Neuronal stem cell (in vitro differentiated cells): ENCODE results near the gene TAOK3.
"Not testable (repeated sequence)": the region's sequence is repeated elsewhere in the genome, so short reads cannot be mapped to it uniquely, and the experiment has no call there.

Experiments used
- DNase-seq: peaks from one replicate; pipeline ENCODE4 v3.0.0-alpha.2; 2013; ENCODE audit warnings: low spot score
- H2AFZ ChIP-seq: one replicate; pipeline ENCODE4 v1.6.1; 2013; ENCODE audit warnings: mild to moderate bottlenecking, low read length, inconsistent platforms
- H2AK5ac ChIP-seq: 2 replicates; pipeline ENCODE4 v1.6.1; 2013; ENCODE audit warnings: low read depth, mild to moderate bottlenecking, inconsistent platforms, low read length, moderate library complexity, mixed read lengths
- H2BK120ac ChIP-seq: 2 replicates; pipeline ENCODE4 v1.6.1; 2013; ENCODE audit warnings: low read depth, mild to moderate bottlenecking, inconsistent platforms, low read length, moderate library complexity, mixed read lengths
- H2BK12ac ChIP-seq: one replicate; pipeline ENCODE4 v1.6.1; 2013; ENCODE audit warnings: low read length, inconsistent platforms
- H2BK15ac ChIP-seq: 2 replicates; pipeline ENCODE4 v1.6.1; 2013; ENCODE audit warnings: mild to moderate bottlenecking, low read length, inconsistent platforms, mixed read lengths
- H2BK5ac ChIP-seq: one replicate; pipeline ENCODE4 v1.6.1; 2013; ENCODE audit warnings: inconsistent platforms, mild to moderate bottlenecking, low read length, moderate library complexity
- H3K14ac ChIP-seq: one replicate; pipeline ENCODE4 v1.6.1; 2013; ENCODE audit warnings: low read length, inconsistent platforms
- H3K18ac ChIP-seq: 2 replicates; pipeline ENCODE4 v1.6.1; 2013; ENCODE audit warnings: low read length, inconsistent platforms
- H3K23ac ChIP-seq: 2 replicates; pipeline ENCODE4 v1.6.1; 2013; ENCODE audit warnings: low read depth, mild to moderate bottlenecking, mixed read lengths, low read length, inconsistent platforms; ENCODE audit not compliant: poor library complexity
- H3K27ac ChIP-seq: replicated peaks from 3 replicates; pipeline ENCODE4 v1.5.1; 2013; ENCODE audit warnings: low read length, inconsistent platforms
- H3K27me3 ChIP-seq, 3 experiments: 2 replicates each; pipeline ENCODE4 v1.6.1; 2013; ENCODE audit warnings: low read length in 3 of 3, mild to moderate bottlenecking in 2 of 3, inconsistent platforms in 1 of 3, low read depth in 1 of 3, mixed read lengths in 1 of 3, moderate library complexity in 1 of 3; ENCODE audit not compliant: control insufficient read depth in 3 of 3, insufficient read depth in 3 of 3
- H3K36me3 ChIP-seq, 2 donors: replicated peaks in 1 of 2; 2 replicates each; pipeline ENCODE4 v1.6.1; 2013; ENCODE audit warnings: low read length in 2 of 2; ENCODE audit not compliant: control insufficient read depth in 2 of 2, insufficient read depth in 2 of 2
- H3K4ac ChIP-seq: 2 replicates; pipeline ENCODE4 v1.6.1; 2013; ENCODE audit warnings: inconsistent platforms, mild to moderate bottlenecking, low read length, moderate library complexity
- H3K4me1 ChIP-seq, 2 donors: 1 replicate in 1 of 2; 2 replicates in 1 of 2; pipeline ENCODE4 v1.6.1; 2013; ENCODE audit warnings: low read length in 2 of 2, low read depth in 1 of 2; ENCODE audit not compliant: control insufficient read depth in 2 of 2, insufficient read depth in 1 of 2
- H3K4me2 ChIP-seq: one replicate; pipeline ENCODE4 v1.6.1; 2013; ENCODE audit warnings: mild to moderate bottlenecking, low read length, inconsistent platforms; ENCODE audit not compliant: insufficient read depth, poor library complexity, severe bottlenecking
- H3K4me3 ChIP-seq, 2 donors: 2 replicates each; pipeline ENCODE4 v1.5.1; 2013; ENCODE audit warnings: low read length in 2 of 2, mild to moderate bottlenecking in 2 of 2, inconsistent platforms in 1 of 2, moderate library complexity in 1 of 2
- H3K79me1 ChIP-seq: one replicate; pipeline ENCODE4 v1.6.1; 2013; ENCODE audit warnings: low read depth, mild to moderate bottlenecking, inconsistent platforms, low read length, moderate library complexity
- H3K9ac ChIP-seq: one replicate; pipeline ENCODE4 v1.6.1; 2013; ENCODE audit warnings: mild to moderate bottlenecking, low read depth, low read length, inconsistent platforms; ENCODE audit not compliant: poor library complexity
- H3K9me3 ChIP-seq, 2 donors: replicated peaks in 1 of 2; 2 replicates each; pipeline versions ENCODE3 to v1.6.1; 2013; ENCODE audit warnings: low read length in 2 of 2, mild to moderate bottlenecking in 2 of 2, inconsistent platforms in 1 of 2, low read depth in 1 of 2, mixed read lengths in 1 of 2, moderate library complexity in 1 of 2; ENCODE audit not compliant: control insufficient read depth in 2 of 2, insufficient read depth in 1 of 2
- H4K8ac ChIP-seq: one replicate; pipeline ENCODE4 v1.6.1; 2013; ENCODE audit warnings: low read depth, mild to moderate bottlenecking, inconsistent platforms, low read length, moderate library complexity
- H4K91ac ChIP-seq: one replicate; pipeline ENCODE4 v1.6.1; 2013; ENCODE audit warnings: low read length, low read depth, mild to moderate bottlenecking, inconsistent platforms; ENCODE audit not compliant: poor library complexity
- WGBS, 2 donors: extraction: QIAGEN DNeasy Blood & Tissue Kit; methylation state at CpG; one replicate each; pipeline ENCODE4 v1.1.7; 2013; ENCODE audit warnings: missing lambda C conversion rate in 2 of 2, mixed read lengths in 1 of 2; ENCODE audit not compliant: insufficient read length in 2 of 2, insufficient replicate concordance in 1 of 2; ENCODE audit errors: extremely low coverage in 2 of 2; 5-methylcytosine and 5-hydroxymethylcytosine counted together

Gene TAOK3

DNA sequence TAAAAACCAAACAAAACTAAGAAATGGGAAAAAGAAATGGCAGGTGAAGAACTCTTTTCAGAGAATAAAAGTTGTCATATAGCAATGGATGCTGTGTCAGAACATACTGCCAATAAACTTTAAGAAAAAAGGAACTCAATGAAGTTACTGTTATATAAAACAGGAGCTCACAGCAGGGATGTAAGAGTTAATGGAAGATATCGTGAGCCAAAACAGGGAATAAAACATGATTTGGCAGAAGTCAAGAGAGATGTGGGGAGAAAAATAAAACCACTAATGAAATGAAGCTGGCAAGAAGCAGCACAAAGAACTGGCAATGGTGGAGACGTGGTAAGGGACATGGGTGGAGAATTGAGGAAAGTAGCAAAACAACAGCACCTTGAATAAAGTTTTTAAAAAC, 61.0 kb downstream of the TAOK3 start:
- Histone ChIP-seq H3K14ac (no peak overlapping the region), H2AK5ac (no peak overlapping the region), H3K79me1 (no peaks in the 10 kb centered on the region), H3K9me3 (no peaks in the 10 kb centered on the region), H2BK120ac (no peak overlapping the region), H3K4me2 (no peak overlapping the region), H2BK5ac (no peak overlapping the region), H3K4me1 (no peaks in the 10 kb centered on the region), H4K91ac (no peak overlapping the region), H3K18ac (no peak overlapping the region), H3K27ac (no peak overlapping the region), H4K8ac (no peak overlapping the region), H3K23ac (no peak overlapping the region), H2AFZ (no peak overlapping the region), H3K36me3 (no peaks in the 10 kb centered on the region), H3K27me3 (no peaks in the 10 kb centered on the region), H3K4ac (no peak overlapping the region), H2BK15ac (no peak overlapping the region), H3K9ac (no peak overlapping the region), H3K4me3 (no peak overlapping the region), H2BK12ac (no peak overlapping the region)
- DNase-seq = no peak
- no CpG with 5 or more reads among the region's 2 CpGs for WGBS, 2 donors

DNA sequence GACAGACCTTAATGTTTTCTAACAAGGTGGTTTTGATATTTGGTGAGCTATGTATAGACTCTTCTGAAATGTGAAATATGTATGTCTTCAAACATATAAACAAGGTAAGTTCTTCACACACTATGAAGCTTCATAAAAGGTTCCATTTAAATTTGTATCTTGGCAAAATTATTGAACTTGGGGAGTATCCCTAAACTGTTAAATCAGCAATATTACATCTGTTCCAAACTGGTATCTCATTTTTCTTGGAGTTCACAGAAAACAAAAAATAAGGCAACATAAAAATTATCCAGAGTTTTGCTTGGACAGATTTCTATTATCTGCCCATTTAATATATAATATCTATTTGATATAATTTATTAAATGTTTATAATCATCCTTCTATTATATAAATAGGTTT, 62.4 kb downstream of the TAOK3 start:
- Histone ChIP-seq H2BK15ac (no peak overlapping the region), H3K9me3 (no peaks in the 10 kb centered on the region), H2AFZ (no peak overlapping the region), H2BK120ac (no peak overlapping the region), H3K36me3 (no peaks in the 10 kb centered on the region), H3K4ac (no peak overlapping the region), H4K8ac (no peak overlapping the region), H2BK5ac (no peak overlapping the region), H4K91ac (no peak overlapping the region), H3K18ac (no peak overlapping the region), H3K14ac (no peak overlapping the region), H2BK12ac (no peak overlapping the region), H3K27me3 (no peaks in the 10 kb centered on the region), H3K4me3 (no peak overlapping the region), H3K4me1 (no peaks in the 10 kb centered on the region), H2AK5ac (no peak overlapping the region), H3K4me2 (no peak overlapping the region), H3K79me1 (no peaks in the 10 kb centered on the region), H3K23ac (no peak overlapping the region), H3K9ac (no peak overlapping the region), H3K27ac (no peak overlapping the region)
- DNase-seq = no peak

DNA sequence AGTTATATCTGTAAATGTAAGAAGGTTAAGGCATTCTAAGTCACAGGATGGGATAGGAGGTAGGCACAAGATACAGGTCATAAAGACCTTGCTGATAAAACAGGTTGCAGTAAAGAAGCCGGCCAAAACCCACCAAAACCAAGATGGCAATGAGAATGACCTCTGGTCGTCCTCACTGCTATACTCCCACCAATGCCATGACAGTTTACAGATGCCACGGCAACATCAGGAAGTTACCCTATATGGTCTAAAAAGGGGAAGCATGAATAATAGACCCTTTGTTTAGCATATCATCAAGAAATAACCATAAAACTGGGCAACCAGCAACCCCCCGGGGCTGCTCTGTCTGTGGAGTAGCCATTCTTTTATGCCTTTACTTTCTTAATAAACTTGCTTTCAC, 64.7 kb downstream of the TAOK3 start:
- H3K36me3 ChIP-seq, H2BK15ac ChIP-seq, H2BK12ac ChIP-seq, H2AK5ac ChIP-seq, H3K27ac ChIP-seq, H2BK5ac ChIP-seq, H3K23ac ChIP-seq, H2BK120ac ChIP-seq, H3K4ac ChIP-seq, H3K79me1 ChIP-seq, H3K4me1 ChIP-seq, DNase-seq, H3K27me3 ChIP-seq, H3K4me2 ChIP-seq, H3K4me3 ChIP-seq, H3K18ac ChIP-seq, H3K14ac ChIP-seq, H3K9ac ChIP-seq, H4K91ac ChIP-seq, H4K8ac ChIP-seq, H3K9me3 ChIP-seq: not testable (repeated sequence)
- no CpG with 5 or more reads among the region's 4 CpGs for WGBS, 2 donors
- H2AFZ ChIP-seq = peak overlapping the region; percentile 30

DNA sequence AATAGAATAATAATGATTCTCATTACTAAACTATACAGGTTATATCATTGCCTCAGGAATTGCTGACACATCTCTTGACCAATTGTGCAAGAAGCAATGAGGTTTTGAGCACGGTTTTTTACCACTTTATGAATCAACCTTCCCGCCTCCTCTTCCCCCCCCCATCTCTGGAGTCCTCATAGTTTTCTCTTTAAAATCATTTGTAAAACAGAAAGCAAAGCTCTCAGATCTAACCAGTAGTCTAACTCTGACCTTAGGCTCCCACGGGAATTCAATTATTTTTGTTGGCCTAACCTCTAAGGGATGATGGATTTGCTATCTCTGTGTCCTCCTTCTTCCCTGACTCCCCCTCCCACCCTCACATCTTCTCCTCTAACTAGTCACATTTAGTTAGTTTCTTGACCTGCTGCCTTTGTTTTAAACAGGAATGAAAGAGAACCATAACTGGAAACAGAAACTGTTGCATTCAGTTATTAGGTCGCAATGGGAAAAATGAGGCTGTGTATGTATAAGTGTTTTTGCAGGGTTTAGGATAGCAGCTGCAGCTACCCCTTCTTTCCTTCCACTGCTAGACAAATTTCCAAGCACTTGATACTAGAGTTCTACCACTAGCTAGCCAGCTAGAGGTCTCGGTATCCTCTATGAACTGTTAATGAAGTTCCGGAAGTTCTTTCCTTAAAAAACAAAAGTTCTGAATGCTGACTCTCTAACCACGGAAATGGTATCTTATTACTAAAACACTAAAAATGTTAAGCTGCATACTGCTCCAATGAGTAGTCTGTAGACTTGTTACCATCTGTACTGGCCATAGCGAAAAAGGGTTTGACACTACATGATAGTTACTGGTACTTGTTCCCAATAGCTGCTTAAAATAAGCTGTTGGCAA, 65.4 kb downstream of the TAOK3 start:
- no peak overlapping the region for H4K8ac ChIP-seq
- WGBS, 2 donors = no CpG with 5 or more reads among the region's 8 CpGs

More for the DNA sequence above, 65.4 kb downstream of the TAOK3 start:
- H3K27ac ChIP-seq = no peak overlapping the region
- no peak overlapping the region for H3K14ac ChIP-seq
- H3K18ac ChIP-seq = no peak overlapping the region
- no peaks in the 10 kb centered on the region for H3K27me3 ChIP-seq
- H3K4me3 ChIP-seq = no peak overlapping the region
- no peak overlapping the region for H3K23ac ChIP-seq
- H3K9me3 ChIP-seq = no peaks in the 10 kb centered on the region
- H3K4me1 ChIP-seq = no peaks in the 10 kb centered on the region
- H3K9ac ChIP-seq = no peak overlapping the region
- no peak overlapping the region for H2BK5ac ChIP-seq
- H2BK15ac ChIP-seq = no peak overlapping the region
- H4K91ac ChIP-seq = no peak overlapping the region
- H2BK120ac ChIP-seq = no peak overlapping the region
- no peak overlapping the region for H2BK12ac ChIP-seq
- H3K36me3 ChIP-seq = no peaks in the 10 kb centered on the region
- no peak overlapping the region for H2AK5ac ChIP-seq
- no peak overlapping the region for H3K4me2 ChIP-seq
- no peak overlapping the region for H2AFZ ChIP-seq
- DNase-seq = no peak
- H3K79me1 ChIP-seq = no peaks in the 10 kb centered on the region
- no peak overlapping the region for H3K4ac ChIP-seq
